Measurements from ENCODE around the gene OTC.

OTC gene

GRCh38 chrX:38352362-38352761 is at the start of gene OTC:
Gene OTC, plus strand, starts transcription at chrX:38352604. Its CDS starts 93 bp downstream, at chrX:38352697.
- H3K27ac ChIP-seq = no peak within 1 kb of the TSS
- TF ChIP-seq ZFX (IDR thresholded peaks at IDR 0.05; ENCODE audit: borderline replicate concordance) (no peak), CTCF (IDR thresholded peaks at IDR 0.05) (no peak)

- TF ChIP-seq ZFX (IDR thresholded peaks at IDR 0.05; ENCODE audit: borderline replicate concordance) = no peak
- no peak; the same call in 1 of the 2 replicates for TF ChIP-seq CTCF (IDR thresholded peaks at IDR 0.05)
- H3K27ac ChIP-seq = no peak overlapping the region
Observed at GRCh38 chrX:38304010-38304409, 48.4 kb upstream of the OTC start.

GRCh38 chrX:38305971-38306370 is 46.4 kb upstream of the OTC start:
- no peak for TF ChIP-seq CTCF (IDR thresholded peaks at IDR 0.05)
- TF ChIP-seq ZFX (IDR thresholded peaks at IDR 0.05; ENCODE audit: borderline replicate concordance) = no peak
- no peak overlapping the region for H3K27ac ChIP-seq

GRCh38 chrX:38311743-38312142 is 40.7 kb upstream of the OTC start:
- no peak overlapping the region for H3K27ac ChIP-seq
- TF ChIP-seq ZFX (IDR thresholded peaks at IDR 0.05; ENCODE audit: borderline replicate concordance) (no peak), CTCF (IDR thresholded peaks at IDR 0.05) (no peak)

- TF ChIP-seq ZFX (IDR thresholded peaks at IDR 0.05; ENCODE audit: borderline replicate concordance) (no peak), CTCF (IDR thresholded peaks at IDR 0.05) (no peak)
- no peak overlapping the region for H3K27ac ChIP-seq
Observed at GRCh38 chrX:38312436-38312835, 40.0 kb upstream of the OTC start.

GRCh38 chrX:38313190-38313589 is 39.2 kb upstream of the OTC start:
- TF ChIP-seq CTCF (IDR thresholded peaks at IDR 0.05) (no peak), ZFX (IDR thresholded peaks at IDR 0.05; ENCODE audit: borderline replicate concordance) (no peak)
- no peak overlapping the region for H3K27ac ChIP-seq

GRCh38 chrX:38315186-38315585 is 37.2 kb upstream of the OTC start:
- TF ChIP-seq ZFX (IDR thresholded peaks at IDR 0.05; ENCODE audit: borderline replicate concordance) (no peak), CTCF (IDR thresholded peaks at IDR 0.05) (no peak)
- H3K27ac ChIP-seq = no peak overlapping the region

Data from 22Rv1 (cell line).